Caco-2 (cell line): ENCODE results near the gene RETREG1. TPM values are rescaled to one million over a fixed set of nuclear protein-coding genes. Genes with fewer than 3 reads are reported as not detected.

Experiments
- BruUV-seq: library from RNA; stranded (reverse); fragments of 400-500 nt; replicated peaks from 2 replicates; lab custom pipeline; 2021; lab: Mats Ljungman, UMichigan
- CTCF ChIA-PET: fragments of 300-600 bp; sonication (Branson Sonifier 250); formaldehyde crosslinking; loops from one replicate; lab custom pipeline; 2022; ENCODE audit warnings: antibody characterized with exemption; lab: Charles Lee
- POLR2A ChIA-PET: fragments of 300-600 bp; sonication (Branson Sonifier 250); formaldehyde crosslinking; loops from one replicate; lab custom pipeline; 2022; ENCODE audit warnings: antibody characterized with exemption; lab: Charles Lee
- DNase-seq, 2 experiments: peaks; one replicate each; pipeline versions ENCODE4 v3.0.0 to v3.0.0-alpha.2; 2020 to 2022
- H3K27me3 ChIP-seq: replicated peaks from 2 replicates; pipeline ENCODE4 v1.6.0; 2011; ENCODE audit warnings: low read length; ENCODE audit not compliant: control insufficient read depth, insufficient read depth
- H3K36me3 ChIP-seq: 2 replicates; pipeline ENCODE4 v1.5.1; 2011; ENCODE audit warnings: low read length; ENCODE audit not compliant: control insufficient read depth, insufficient read depth
- H3K4me1 ChIP-seq: fragments of 250-450 bp; sonication (Bioruptor Pico); 2 replicates; pipeline ENCODE4 v1.5.1; 2020; ENCODE audit warnings: mild to moderate bottlenecking
- H3K4me3 ChIP-seq: 2 replicates; pipeline ENCODE4 v1.5.1; 2011; ENCODE audit warnings: low read depth, mild to moderate bottlenecking, control low read depth, low read length
- H3K9me3 ChIP-seq: fragments of 250-450 bp; sonication (Bioruptor Pico); 2 replicates; pipeline ENCODE4 v1.5.1; 2020; ENCODE audit warnings: mild to moderate bottlenecking, moderate library complexity
- H3K27ac Mint-ChIP-seq: one replicate; pipeline ENCODE4 v1.8.0; 2022; ENCODE audit warnings: mixed read lengths; ENCODE audit not compliant: unreplicated experiment
- H3K27me3 Mint-ChIP-seq: one replicate; pipeline ENCODE4 v1.8.0; 2022; ENCODE audit warnings: mixed read lengths; ENCODE audit not compliant: insufficient read depth, unreplicated experiment
- H3K36me3 Mint-ChIP-seq: one replicate; pipeline ENCODE4 v1.8.0; 2022; ENCODE audit warnings: mild to moderate bottlenecking, mixed read lengths; ENCODE audit not compliant: insufficient read depth, unreplicated experiment
- H3K4me1 Mint-ChIP-seq: one replicate; pipeline ENCODE4 v1.8.0; 2022; ENCODE audit warnings: low read depth, mixed read lengths; ENCODE audit not compliant: unreplicated experiment
- H3K4me3 Mint-ChIP-seq: one replicate; pipeline ENCODE4 v1.8.0; 2022; ENCODE audit warnings: mild to moderate bottlenecking, moderate library complexity, mixed read lengths; ENCODE audit not compliant: unreplicated experiment
- H3K9me3 Mint-ChIP-seq: one replicate; pipeline ENCODE4 v1.8.0; 2022; ENCODE audit warnings: mixed read lengths; ENCODE audit not compliant: unreplicated experiment
- CTCF ChIP-seq, 2 experiments: fragments of 200-600 bp in 1 of 2; IDR thresholded peaks; 1 replicate in 1 of 2; 2 replicates in 1 of 2; pipeline versions ENCODE4 v1.5.1 to v1.8.0; 2011 to 2022; ENCODE audit warnings: antibody characterized with exemption in 1 of 2, control low read depth in 1 of 2, inconsistent platforms in 1 of 2, low read depth in 1 of 2, low read length in 1 of 2, mild to moderate bottlenecking in 1 of 2, moderate library complexity in 1 of 2; ENCODE audit not compliant: insufficient read depth in 1 of 2, severe bottlenecking in 1 of 2, unreplicated experiment in 1 of 2
- intact Hi-C: fragments of 100-400 bp; cut with micrococcal nuclease; formaldehyde crosslinking; loops from one replicate; pipeline ENCODE4 v1.10.0; 2022; ENCODE audit not compliant: unreplicated experiment
- total RNA-seq: library from RNA; stranded (reverse); gene quantifications from 2 replicates; pipeline ENCODE4 v1.2.3, GENCODE V29; 2022

Gene RETREG1
- total RNA-seq, 1 experiment from 2014 or later = 15.1 TPM

GRCh38 chr5:16539169-16539666 is 77.6 kb downstream of the RETREG1 start:
- Histone ChIP-seq H3K4me3 (no peak overlapping the region), H3K36me3 (no peaks in the 10 kb centered on the region), H3K27me3 (no peaks in the 10 kb centered on the region), H3K4me1 (peaks cover 40% of the 10 kb centered on the region), H3K9me3 (peaks cover 4% of the 10 kb centered on the region; the same call in 1 of the 2 replicates)
- BruUV-seq = no TSS peak
- H3K36me3 Mint-ChIP-seq = no peaks in the 10 kb centered on the region
- DNase-seq = peak; percentile 62 to 76
- POLR2A ChIA-PET = interaction anchor here (0.6 to 1.0 kb wide), 2 partner anchors 17 to 18 kb away, joined by 3 read pairs; no protein-coding TSS in a partner anchor
- no peak for TF ChIP-seq CTCF (IDR thresholded peaks at IDR 0.05; ENCODE audit: insufficient read depth in 1 of 2, low read depth in 1 of 2, low read length in 1 of 2, severe bottlenecking in 1 of 2, unreplicated experiment in 1 of 2)
- peaks cover 31% of the 10 kb centered on the region for H3K4me1 Mint-ChIP-seq
- intact Hi-C loops = no loop called here
- CTCF ChIA-PET = interaction anchor here (0.6 to 1.3 kb wide), 2 partner anchors 49 to 55 kb away, joined by 3 read pairs; no protein-coding TSS in a partner anchor
- no peaks in the 10 kb centered on the region for H3K27me3 Mint-ChIP-seq
- H3K9me3 Mint-ChIP-seq = no peaks in the 10 kb centered on the region
- H3K27ac Mint-ChIP-seq = peak overlapping the region; percentile 91
- H3K4me3 Mint-ChIP-seq = peak overlapping the region; percentile 63

GRCh38 chr5:16538006-16538405 is 78.8 kb downstream of the RETREG1 start:
- ChIA-PET CTCF (interaction anchor here (1.3 kb wide), 1 partner anchor 48 kb away, joined by 3 read pairs; no protein-coding TSS in a partner anchor), POLR2A (no interaction called here)
- H3K4me3 ChIP-seq = no peak overlapping the region
- no peaks in the 10 kb centered on the region for H3K27me3 Mint-ChIP-seq
- H3K4me1 ChIP-seq = peaks cover 37% of the 10 kb centered on the region
- no peaks in the 10 kb centered on the region for H3K36me3 Mint-ChIP-seq
- no TSS peak for BruUV-seq
- TF ChIP-seq CTCF (IDR thresholded peaks at IDR 0.05; ENCODE audit: insufficient read depth in 1 of 2, low read depth in 1 of 2, low read length in 1 of 2, severe bottlenecking in 1 of 2, unreplicated experiment in 1 of 2) = no peak
- H3K4me1 Mint-ChIP-seq = peaks cover 29% of the 10 kb centered on the region
- peaks cover 4% of the 10 kb centered on the region; the same call in 1 of the 2 replicates for H3K9me3 ChIP-seq
- DNase-seq = no peak
- intact Hi-C loops = no loop called here
- H3K9me3 Mint-ChIP-seq = no peaks in the 10 kb centered on the region
- H3K36me3 ChIP-seq = no peaks in the 10 kb centered on the region
- no peaks in the 10 kb centered on the region for H3K27me3 ChIP-seq
- H3K27ac Mint-ChIP-seq = peak overlapping the region; percentile 91
- no peak overlapping the region for H3K4me3 Mint-ChIP-seq

GRCh38 chr5:16536818-16537217 is 80.0 kb downstream of the RETREG1 start:
- BruUV-seq = no TSS peak
- no peaks in the 10 kb centered on the region for H3K9me3 Mint-ChIP-seq
- peaks cover 4% of the 10 kb centered on the region; the same call in 1 of the 2 replicates for H3K9me3 ChIP-seq
- ChIA-PET CTCF (no interaction called here), POLR2A (no interaction called here)
- H3K27me3 ChIP-seq = no peaks in the 10 kb centered on the region
- no peak overlapping the region for H3K4me3 ChIP-seq
- peak overlapping the region; percentile 70 for H3K27ac Mint-ChIP-seq
- no peaks in the 10 kb centered on the region for H3K27me3 Mint-ChIP-seq
- no peak for TF ChIP-seq CTCF (IDR thresholded peaks at IDR 0.05; ENCODE audit: insufficient read depth in 1 of 2, low read depth in 1 of 2, low read length in 1 of 2, severe bottlenecking in 1 of 2, unreplicated experiment in 1 of 2)
- DNase-seq = no peak
- no peak overlapping the region for H3K4me3 Mint-ChIP-seq
- no peaks in the 10 kb centered on the region for H3K36me3 Mint-ChIP-seq
- no peaks in the 10 kb centered on the region for H3K36me3 ChIP-seq
- peaks cover 18% of the 10 kb centered on the region for H3K4me1 Mint-ChIP-seq
- intact Hi-C loops = no loop called here
- peaks cover 26% of the 10 kb centered on the region for H3K4me1 ChIP-seq
